Naive thymus-derived CD8-positive, alpha-beta T cell (primary cell): ENCODE measurements around the gene BLVRB. TPM values are rescaled to one million over a fixed set of nuclear protein-coding genes. Genes with fewer than 3 reads are reported as not detected.
"Not testable (repeated sequence)": the region's sequence is repeated elsewhere in the genome, so short reads cannot be mapped to it uniquely, and the experiment has no call there.

ENCODE experiments used
- ATAC-seq, 2 donors: fragments of 150-1000 bp; cut with Tn5 transposase in 1 of 2; sonication (Bioruptor Pico), chemical (Tn5 transposase) in 1 of 2; 1 replicate in 1 of 2; 2 replicates in 1 of 2; pipeline ENCODE4 v1.10.0; 2021; ENCODE audit warnings: mild to moderate bottlenecking in 2 of 2, moderate library complexity in 2 of 2
- POLR2A ChIA-PET: fragments of 350-600 bp; sonication (Branson Sonifier 250); formaldehyde crosslinking; loops from one replicate; lab custom pipeline; 2021; ENCODE audit warnings: antibody characterized with exemption; lab: Charles Lee
- DNase-seq, 10 donors: peaks; one replicate each; pipeline versions ENCODE4 v3.0.0 to v3.0.0-alpha.2; 2020 to 2022
- H3K27ac Mint-ChIP-seq, 10 donors: one replicate each; pipeline ENCODE4 v1.8.0; 2020 to 2022; ENCODE audit warnings: mild to moderate bottlenecking in 10 of 10, mixed read lengths in 10 of 10, moderate library complexity in 4 of 10, inconsistent platforms in 1 of 10
- H3K27me3 Mint-ChIP-seq, 5 donors: one replicate each; pipeline ENCODE4 v1.8.0; 2021 to 2022; ENCODE audit warnings: mixed read lengths in 5 of 5
- H3K36me3 Mint-ChIP-seq, 3 donors: one replicate each; pipeline ENCODE4 v1.8.0; 2020 to 2022; ENCODE audit warnings: mixed read lengths in 3 of 3, mild to moderate bottlenecking in 2 of 3, inconsistent platforms in 1 of 3
- H3K4me1 Mint-ChIP-seq, 4 donors: one replicate each; pipeline ENCODE4 v1.8.0; 2021 to 2022; ENCODE audit warnings: mixed read lengths in 4 of 4
- H3K4me3 Mint-ChIP-seq, 10 donors: one replicate each; pipeline ENCODE4 v1.8.0; 2020 to 2022; ENCODE audit warnings: mild to moderate bottlenecking in 10 of 10, mixed read lengths in 10 of 10, moderate library complexity in 6 of 10, inconsistent platforms in 1 of 10
- H3K9me3 Mint-ChIP-seq, 9 donors: one replicate each; pipeline ENCODE4 v1.8.0; 2020 to 2022; ENCODE audit warnings: mixed read lengths in 9 of 9, mild to moderate bottlenecking in 3 of 9, inconsistent platforms in 1 of 9, moderate library complexity in 1 of 9
- polyA plus RNA-seq, 3 donors: library from polyadenylated mRNA; unstranded; fragments of 300-500 nt; fragmentation: Illumina TruSeq; gene quantifications; one replicate each; pipeline ENCODE4 v1.2.3, GENCODE V29; 2021
- total RNA-seq, 8 experiments: library from RNA in 2 of 8; stranded (reverse) in 2 of 8; gene quantifications; one replicate each; pipeline ENCODE4 v1.2.3 and lab custom pipeline; 2021 to 2026

The BLVRB gene
- total and polyA plus RNA-seq, 5 experiments from 2014 or later = 11.8 to 27.8 (median 17.3) TPM

- no peak for DNase-seq
- no peak overlapping the region for H3K27ac Mint-ChIP-seq
- POLR2A ChIA-PET = no interaction called here
- no peak overlapping the region for H3K4me3 Mint-ChIP-seq
- ATAC-seq = no peak
- H3K27me3 Mint-ChIP-seq = peaks cover 0 to 34% (median 20%) of the 10 kb centered on the region in 5 donors
- peaks cover 0 to 7% (median 2%) of the 10 kb centered on the region in 4 donors for H3K4me1 Mint-ChIP-seq
- H3K36me3 Mint-ChIP-seq = no peaks in the 10 kb centered on the region
- H3K9me3 Mint-ChIP-seq = no peaks in the 10 kb centered on the region
Observed at GRCh38 chr19:40502647-40503319, 37.2 kb upstream of the BLVRB start.

GRCh38 chr19:40502081-40502480 lies 36.5 kb upstream of the BLVRB start:
- H3K4me1 Mint-ChIP-seq = peaks cover 0 to 7% (median 2%) of the 10 kb centered on the region in 4 donors
- no peaks in the 10 kb centered on the region for H3K9me3 Mint-ChIP-seq
- H3K27me3 Mint-ChIP-seq = peaks cover 0 to 34% (median 24%) of the 10 kb centered on the region in 5 donors
- H3K36me3 Mint-ChIP-seq = peaks cover 0 to 2% (median 0%) of the 10 kb centered on the region in 3 donors
- no peak for DNase-seq
- POLR2A ChIA-PET = no interaction called here
- no peak overlapping the region for H3K4me3 Mint-ChIP-seq
- no peak for ATAC-seq
- H3K27ac Mint-ChIP-seq = no peak overlapping the region

- H3K4me1 Mint-ChIP-seq = peaks cover 0 to 7% (median 2%) of the 10 kb centered on the region in 4 donors
- ATAC-seq = no peak
- peaks cover 0 to 34% (median 24%) of the 10 kb centered on the region in 5 donors for H3K27me3 Mint-ChIP-seq
- DNase-seq = no peak
- peaks cover 0 to 2% (median 0%) of the 10 kb centered on the region in 3 donors for H3K36me3 Mint-ChIP-seq
- H3K9me3 Mint-ChIP-seq = no peaks in the 10 kb centered on the region
- POLR2A ChIA-PET = no interaction called here
- no peak overlapping the region for H3K4me3 Mint-ChIP-seq
- no peak overlapping the region for H3K27ac Mint-ChIP-seq
Observed at GRCh38 chr19:40501599-40501998, 36.1 kb upstream of the BLVRB start.

- Mint-ChIP-seq H3K27ac (peak overlapping the region in 2 of 10 donors; percentile 14 to 29), H3K27me3 (peaks cover 0 to 34% (median 19%) of the 10 kb centered on the region in 5 donors)
- H3K4me3 Mint-ChIP-seq, ATAC-seq, H3K4me1 Mint-ChIP-seq, H3K9me3 Mint-ChIP-seq, DNase-seq, H3K36me3 Mint-ChIP-seq: not testable (repeated sequence)
- POLR2A ChIA-PET = interaction anchor here (0.6 kb wide), 1 partner anchor 69 kb away, joined by 3 read pairs; no protein-coding TSS in a partner anchor
Observed at GRCh38 chr19:40500678-40501530, 35.4 kb upstream of the BLVRB start.

GRCh38 chr19:40499320-40499719 lies 33.8 kb upstream of the BLVRB start:
- peaks cover 2 to 44% (median 23%) of the 10 kb centered on the region in 5 donors for H3K27me3 Mint-ChIP-seq
- POLR2A ChIA-PET = no interaction called here
- H3K4me3 Mint-ChIP-seq = no peak overlapping the region
- peaks cover 0 to 2% (median 0%) of the 10 kb centered on the region in 3 donors for H3K36me3 Mint-ChIP-seq
- no peak overlapping the region for H3K27ac Mint-ChIP-seq
- ATAC-seq (no peak), DNase-seq (no peak)
- no peaks in the 10 kb centered on the region for H3K9me3 Mint-ChIP-seq
- peaks cover 0 to 2% (median under 1%) of the 10 kb centered on the region in 4 donors for H3K4me1 Mint-ChIP-seq

GRCh38 chr19:40497214-40497613 lies 31.7 kb upstream of the BLVRB start:
- no peak overlapping the region for H3K4me3 Mint-ChIP-seq
- H3K27me3 Mint-ChIP-seq = peaks cover 2 to 31% (median 18%) of the 10 kb centered on the region in 5 donors
- H3K27ac Mint-ChIP-seq = no peak overlapping the region
- no peak for DNase-seq
- no peaks in the 10 kb centered on the region for H3K9me3 Mint-ChIP-seq
- H3K36me3 Mint-ChIP-seq = peaks cover 0 to 2% (median 0%) of the 10 kb centered on the region in 3 donors
- no peak for ATAC-seq
- POLR2A ChIA-PET = no interaction called here
- no peaks in the 10 kb centered on the region for H3K4me1 Mint-ChIP-seq

GRCh38 chr19:40494191-40494838 lies 28.8 kb upstream of the BLVRB start:
- H3K27me3 Mint-ChIP-seq = peaks cover 2 to 20% (median 15%) of the 10 kb centered on the region in 5 donors
- no peaks in the 10 kb centered on the region for H3K4me1 Mint-ChIP-seq
- H3K36me3 Mint-ChIP-seq = peaks cover 0 to 2% (median 0%) of the 10 kb centered on the region in 3 donors
- no peaks in the 10 kb centered on the region for H3K9me3 Mint-ChIP-seq
- no peak overlapping the region for H3K4me3 Mint-ChIP-seq
- ATAC-seq (no peak), DNase-seq (no peak)
- POLR2A ChIA-PET = no interaction called here
- H3K27ac Mint-ChIP-seq = peak overlapping the region in 2 of 10 donors; percentile 23 to 53

- DNase-seq (no peak), ATAC-seq (no peak)
- no peaks in the 10 kb centered on the region for H3K4me1 Mint-ChIP-seq
- no peaks in the 10 kb centered on the region for H3K9me3 Mint-ChIP-seq
- peaks cover 2 to 20% (median 15%) of the 10 kb centered on the region in 5 donors for H3K27me3 Mint-ChIP-seq
- H3K36me3 Mint-ChIP-seq = peaks cover 0 to 2% (median 0%) of the 10 kb centered on the region in 3 donors
- no peak overlapping the region for H3K27ac Mint-ChIP-seq
- POLR2A ChIA-PET = no interaction called here
- no peak overlapping the region for H3K4me3 Mint-ChIP-seq
Observed at GRCh38 chr19:40493778-40494177, 28.2 kb upstream of the BLVRB start.

GRCh38 chr19:40492274-40492673 lies 26.7 kb upstream of the BLVRB start:
- Mint-ChIP-seq H3K36me3 (peaks cover 0 to 2% (median 0%) of the 10 kb centered on the region in 3 donors), H3K4me1 (peaks cover 5 to 9% (median 5%) of the 10 kb centered on the region in 4 donors), H3K4me3 (no peak overlapping the region), H3K27ac (peak overlapping the region in 1 of 10 donors; percentile 55), H3K27me3 (peaks cover 7 to 25% (median 22%) of the 10 kb centered on the region in 5 donors), H3K9me3 (no peaks in the 10 kb centered on the region)
- POLR2A ChIA-PET = no interaction called here
- DNase-seq = no peak
- ATAC-seq = no peak

- POLR2A ChIA-PET = no interaction called here
Observed at GRCh38 chr19:40489882-40490230, 24.3 kb upstream of the BLVRB start.

GRCh38 chr19:40486017-40486416 lies 20.5 kb upstream of the BLVRB start:
- peaks cover 5 to 9% (median 6%) of the 10 kb centered on the region in 4 donors for H3K4me1 Mint-ChIP-seq
- H3K36me3 Mint-ChIP-seq = peaks cover 0 to 2% (median 0%) of the 10 kb centered on the region in 3 donors
- no peak for DNase-seq
- no peak overlapping the region for H3K4me3 Mint-ChIP-seq
- peaks cover 0 to 2% (median 0%) of the 10 kb centered on the region in 9 donors for H3K9me3 Mint-ChIP-seq
- H3K27ac Mint-ChIP-seq = no peak overlapping the region
- POLR2A ChIA-PET = no interaction called here
- no peak for ATAC-seq
- H3K27me3 Mint-ChIP-seq = peaks cover 7 to 43% (median 25%) of the 10 kb centered on the region in 5 donors

More at GRCh38 chr19:40489882-40490230, 24.3 kb upstream of the BLVRB start:
- peaks cover 0 to 2% (median 0%) of the 10 kb centered on the region in 3 donors for H3K36me3 Mint-ChIP-seq
- DNase-seq (no peak), ATAC-seq (no peak)
- H3K27ac Mint-ChIP-seq = peak overlapping the region in 1 of 10 donors; percentile 65
- peaks cover 0 to 2% (median 0%) of the 10 kb centered on the region in 9 donors for H3K9me3 Mint-ChIP-seq
- peaks cover 7 to 38% (median 21%) of the 10 kb centered on the region in 5 donors for H3K27me3 Mint-ChIP-seq
- H3K4me3 Mint-ChIP-seq = no peak overlapping the region
- peaks cover 5 to 9% (median 6%) of the 10 kb centered on the region in 4 donors for H3K4me1 Mint-ChIP-seq

GRCh38 chr19:40475878-40476644 lies 10.5 kb upstream of the BLVRB start:
- H3K4me1 Mint-ChIP-seq, H3K4me3 Mint-ChIP-seq, H3K9me3 Mint-ChIP-seq, H3K36me3 Mint-ChIP-seq, ATAC-seq, POLR2A ChIA-PET, DNase-seq: not testable (repeated sequence)
- Mint-ChIP-seq H3K27ac (peak overlapping the region in 1 of 10 donors; percentile 87), H3K27me3 (peaks cover 0 to 12% (median under 1%) of the 10 kb centered on the region in 5 donors)
